ENCODE results near the gene KCNQ5.
A peak's percentile ranks its signal among the peaks of the same experiment; 100 is the strongest.
"Not testable (repeated sequence)": the region's sequence is repeated elsewhere in the genome, so short reads cannot be mapped to it uniquely, and the experiment has no call there.

KCNQ5 gene

DNA sequence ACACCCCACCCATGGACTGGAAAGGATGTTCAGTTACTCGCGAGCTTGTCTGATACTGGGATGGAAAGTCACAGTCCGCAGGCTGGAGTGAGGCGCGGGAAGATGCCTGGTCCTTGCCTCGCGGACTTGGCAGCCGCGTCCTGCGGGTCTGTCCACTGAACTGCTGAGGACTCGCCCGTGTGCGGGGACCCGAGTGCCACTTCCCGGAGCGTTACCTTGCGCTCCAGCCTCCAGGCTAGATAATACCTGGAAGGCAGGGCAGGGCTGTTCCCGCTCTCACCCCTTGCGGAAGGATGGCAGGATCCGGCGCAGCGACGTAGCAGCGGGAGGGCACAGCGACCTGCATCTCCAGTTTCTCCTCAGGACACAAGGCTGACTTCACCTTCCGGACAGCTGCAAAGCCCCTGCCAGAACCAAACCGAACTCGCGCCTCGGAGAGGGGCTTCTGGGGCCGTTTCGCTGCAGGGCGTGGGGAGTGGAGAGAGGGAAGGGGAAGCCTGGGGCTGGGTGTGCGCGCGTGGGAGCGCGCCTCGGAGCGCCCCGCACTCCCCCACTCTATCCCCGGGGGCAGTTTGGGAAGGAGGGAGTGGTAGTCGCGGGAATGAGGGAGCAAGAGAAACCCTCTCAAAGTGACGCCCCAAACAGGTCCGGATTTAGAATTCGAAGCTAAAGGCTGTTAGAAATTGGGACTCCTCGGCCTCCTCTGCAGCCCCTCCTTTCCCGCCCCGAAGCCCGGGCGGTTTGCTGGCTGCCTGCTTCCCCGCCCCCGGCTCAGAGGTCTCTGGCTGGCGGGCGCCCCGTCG, at the start of gene KCNQ5:
TSS of gene KCNQ5 (plus strand) at position 774 of the 803 bp plus-strand sequence.
- H2AFZ ChIP-seq (ENCODE audit: low read depth, low read length): peak within 1 kb of the TSS; percentile 23
- H3K27me3 ChIP-seq (ENCODE audit: insufficient read depth, low read length): peaks cover 61% of the 10 kb centered on the region
- peak within 1 kb of the TSS; percentile 27 for H3K4me3 ChIP-seq (ENCODE audit: low read length)
- H3K4me1 ChIP-seq (ENCODE audit: insufficient read depth, low read length): peaks cover 28% of the 10 kb centered on the region
- H3K36me3 ChIP-seq (ENCODE audit: insufficient read depth, low read length): no peaks in the 10 kb centered on the region
- no peaks in the 10 kb centered on the region for H3K9me3 ChIP-seq (ENCODE audit: low read length)

DNA sequence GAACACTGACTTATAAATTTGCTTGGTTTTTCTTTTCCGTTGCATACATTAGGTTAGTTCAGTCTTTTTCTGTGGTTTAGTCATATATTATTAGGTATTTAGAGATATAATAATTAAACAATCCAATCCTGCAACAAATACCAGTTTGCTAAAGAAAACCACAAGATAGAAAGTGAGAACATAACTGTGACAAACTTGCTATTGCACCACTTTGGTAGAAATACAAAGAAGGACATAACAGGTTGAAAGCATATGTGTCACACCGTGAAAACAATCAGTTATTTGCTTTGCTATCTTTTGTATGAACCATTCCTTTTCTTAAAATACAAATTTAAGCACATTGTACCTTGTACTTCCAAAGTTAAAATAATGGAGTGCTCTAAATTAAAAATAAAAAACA, 42.0 kb upstream of the KCNQ5 start:
- Histone ChIP-seq H3K27me3 (ENCODE audit: insufficient read depth, low read length) (no peaks in the 10 kb centered on the region), H3K9me3 (ENCODE audit: low read length) (no peaks in the 10 kb centered on the region), H2AFZ (ENCODE audit: low read depth, low read length) (no peak overlapping the region), H3K36me3 (ENCODE audit: insufficient read depth, low read length) (no peaks in the 10 kb centered on the region), H3K4me3 (ENCODE audit: low read length) (no peak overlapping the region), H3K4me1 (ENCODE audit: insufficient read depth, low read length) (no peaks in the 10 kb centered on the region)

DNA sequence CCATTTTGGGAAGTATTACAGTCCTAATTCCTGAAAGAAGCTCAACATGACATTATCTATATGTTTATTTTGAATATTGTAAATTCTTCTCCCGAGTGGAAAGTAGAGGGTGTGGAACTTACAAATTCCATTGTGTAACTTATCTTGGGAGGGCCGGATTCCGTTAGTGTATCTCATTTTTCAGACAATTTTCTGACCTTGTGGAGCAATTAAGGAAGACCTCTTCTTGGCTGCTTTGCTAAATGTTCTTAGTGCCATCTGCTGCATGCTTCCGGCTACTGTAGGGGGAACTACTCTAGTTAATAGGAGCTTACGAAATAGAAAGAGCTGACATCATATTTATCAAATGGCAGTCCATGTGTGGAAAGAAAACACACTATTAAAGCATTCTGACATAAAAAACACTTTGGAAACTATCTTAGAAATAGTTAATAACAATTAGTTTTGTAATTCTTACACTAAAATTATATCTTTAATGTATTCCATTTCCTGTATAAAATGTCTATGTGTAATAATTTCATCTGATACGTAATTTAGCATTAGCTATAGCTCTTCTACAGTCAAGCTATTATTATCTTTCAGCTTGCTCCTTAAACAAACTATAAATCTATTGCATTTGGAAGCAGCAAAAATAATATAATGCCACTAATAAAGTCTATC, 41.5 kb upstream of the KCNQ5 start:
- no peaks in the 10 kb centered on the region for H3K27me3 ChIP-seq (ENCODE audit: insufficient read depth, low read length)
- H2AFZ ChIP-seq (ENCODE audit: low read depth, low read length): no peak overlapping the region
- H3K9me3 ChIP-seq (ENCODE audit: low read length): no peaks in the 10 kb centered on the region
- no peaks in the 10 kb centered on the region for H3K4me1 ChIP-seq (ENCODE audit: insufficient read depth, low read length)
- no peaks in the 10 kb centered on the region for H3K36me3 ChIP-seq (ENCODE audit: insufficient read depth, low read length)
- no peak overlapping the region for H3K4me3 ChIP-seq (ENCODE audit: low read length)

DNA sequence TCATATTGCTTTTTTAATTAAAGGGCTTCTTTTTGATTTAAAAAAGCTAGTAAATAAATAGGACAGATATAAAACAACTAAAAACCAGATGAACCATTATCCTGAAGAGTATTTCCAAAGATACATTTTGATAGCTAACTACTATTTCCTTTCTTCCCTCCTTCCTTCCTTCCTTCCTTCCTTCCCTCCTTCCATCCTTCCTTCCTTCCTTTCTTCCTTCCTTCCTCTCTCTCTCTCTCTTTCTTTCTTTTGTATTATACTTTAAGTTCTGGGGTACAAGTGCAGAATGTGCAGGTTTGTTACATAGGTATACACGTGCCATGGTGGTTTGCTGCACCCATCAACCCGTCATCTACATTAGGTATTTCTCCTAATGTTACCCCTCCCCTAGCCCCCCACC, 40.9 kb upstream of the KCNQ5 start:
- H3K4me3 ChIP-seq (ENCODE audit: low read length); H2AFZ ChIP-seq (ENCODE audit: low read depth, low read length); H3K4me1 ChIP-seq (ENCODE audit: insufficient read depth, low read length); H3K36me3 ChIP-seq (ENCODE audit: insufficient read depth, low read length); H3K9me3 ChIP-seq (ENCODE audit: low read length); H3K27me3 ChIP-seq (ENCODE audit: insufficient read depth, low read length): not testable (repeated sequence)

DNA sequence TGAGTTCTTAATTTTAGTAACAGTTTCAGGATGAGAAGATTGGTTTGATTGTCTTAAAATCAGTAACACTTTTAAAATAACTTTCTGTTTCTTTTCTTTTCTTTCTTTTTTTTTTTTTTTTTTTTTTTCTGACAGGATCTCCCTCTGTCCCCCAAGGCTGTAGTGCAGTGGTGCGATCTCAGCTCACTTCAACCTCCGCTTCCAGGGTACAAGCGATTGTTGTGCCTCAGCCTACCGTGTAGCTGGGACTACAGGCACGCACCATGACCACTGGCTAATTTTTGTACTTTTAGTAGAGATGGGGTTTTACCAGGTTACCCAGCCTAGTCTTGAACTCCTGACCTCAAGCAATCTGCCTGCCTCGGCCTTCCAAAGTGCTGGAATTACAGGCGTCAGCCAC, 33.7 kb upstream of the KCNQ5 start:
- H3K4me1 ChIP-seq (ENCODE audit: insufficient read depth, low read length): no peaks in the 10 kb centered on the region
- H2AFZ ChIP-seq (ENCODE audit: low read depth, low read length): no peak overlapping the region
- H3K27me3 ChIP-seq (ENCODE audit: insufficient read depth, low read length): no peaks in the 10 kb centered on the region
- H3K4me3 ChIP-seq (ENCODE audit: low read length): no peak overlapping the region
- no peaks in the 10 kb centered on the region for H3K36me3 ChIP-seq (ENCODE audit: insufficient read depth, low read length)
- no peaks in the 10 kb centered on the region for H3K9me3 ChIP-seq (ENCODE audit: low read length)

DNA sequence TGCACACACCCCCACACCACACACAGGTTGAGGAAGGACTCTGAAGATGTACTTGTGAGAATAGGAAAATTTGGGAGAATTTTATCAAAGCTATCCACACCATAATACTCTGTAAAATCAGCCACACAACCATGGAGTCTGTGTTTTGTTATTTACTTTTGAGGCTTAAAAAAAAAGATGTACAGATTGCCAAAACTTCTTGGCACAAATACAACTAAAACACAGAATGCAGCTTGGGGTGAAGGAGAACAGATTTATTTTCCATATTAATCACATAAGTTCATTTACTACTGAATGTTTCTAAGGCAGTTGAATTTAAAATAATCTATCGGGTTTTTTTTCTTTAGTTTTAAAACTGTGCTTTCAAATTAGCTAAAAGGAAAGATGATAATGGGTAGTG, 32.8 kb upstream of the KCNQ5 start:
- H3K9me3 ChIP-seq (ENCODE audit: low read length): no peaks in the 10 kb centered on the region

DNA sequence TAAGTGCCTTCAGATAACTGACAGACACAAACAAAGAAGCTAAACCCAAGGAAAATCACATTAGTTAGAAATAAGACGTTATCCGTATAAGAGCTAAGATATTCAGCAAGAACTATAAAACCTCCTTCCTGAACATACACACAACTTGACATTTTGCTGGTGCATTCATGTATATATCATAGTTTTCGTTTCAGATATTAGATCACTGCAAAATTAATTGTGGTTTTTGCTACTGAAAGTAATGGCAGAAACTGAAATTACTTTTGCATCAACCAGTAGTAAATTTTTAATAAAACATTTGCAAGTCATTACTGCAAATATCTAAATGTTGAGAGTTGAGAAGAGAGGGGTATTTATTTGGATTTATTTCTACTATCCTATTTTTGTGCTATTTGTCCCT, 26.1 kb upstream of the KCNQ5 start:
- Histone ChIP-seq H3K4me1 (ENCODE audit: insufficient read depth, low read length) (no peaks in the 10 kb centered on the region), H3K9me3 (ENCODE audit: low read length) (no peaks in the 10 kb centered on the region), H3K4me3 (ENCODE audit: low read length) (no peak overlapping the region), H3K27me3 (ENCODE audit: insufficient read depth, low read length) (no peaks in the 10 kb centered on the region), H3K36me3 (ENCODE audit: insufficient read depth, low read length) (no peaks in the 10 kb centered on the region), H2AFZ (ENCODE audit: low read depth, low read length) (no peak overlapping the region)

More for the DNA sequence above, 32.8 kb upstream of the KCNQ5 start:
- Histone ChIP-seq H3K36me3 (ENCODE audit: insufficient read depth, low read length) (no peaks in the 10 kb centered on the region), H3K4me3 (ENCODE audit: low read length) (no peak overlapping the region), H3K4me1 (ENCODE audit: insufficient read depth, low read length) (no peaks in the 10 kb centered on the region), H2AFZ (ENCODE audit: low read depth, low read length) (no peak overlapping the region), H3K27me3 (ENCODE audit: insufficient read depth, low read length) (no peaks in the 10 kb centered on the region)

DNA sequence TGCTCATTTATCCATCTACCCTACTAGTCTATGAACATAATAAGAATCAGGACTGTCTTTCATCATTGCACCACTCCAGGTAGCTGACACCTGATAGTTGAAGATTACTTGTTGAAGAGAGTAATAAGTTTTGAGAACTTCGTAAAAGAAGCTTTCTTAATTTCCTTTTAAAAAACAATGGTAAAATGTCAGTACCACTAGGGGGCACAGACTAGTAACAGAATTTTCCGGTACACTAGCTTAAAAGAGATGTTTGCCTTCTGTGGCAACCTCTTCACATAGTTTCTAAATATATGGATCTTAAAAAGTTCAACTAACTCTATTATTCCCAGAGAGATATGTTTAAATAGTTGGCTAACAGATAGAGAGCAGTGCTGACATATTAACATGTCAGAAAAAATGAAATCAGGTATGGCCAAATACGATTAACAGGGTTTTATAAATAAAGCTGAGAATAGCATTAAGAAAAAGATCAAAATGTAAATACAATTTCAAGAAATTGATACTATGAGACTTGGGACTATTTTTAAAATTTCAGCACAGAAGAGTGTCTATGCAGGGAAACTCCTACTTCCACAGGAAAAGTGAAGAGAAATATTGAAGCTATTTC, 5.4 kb upstream of the KCNQ5 start:
- Histone ChIP-seq H3K9me3 (ENCODE audit: low read length) (no peaks in the 10 kb centered on the region), H3K27me3 (ENCODE audit: insufficient read depth, low read length) (peaks cover 31% of the 10 kb centered on the region), H2AFZ (ENCODE audit: low read depth, low read length) (no peak overlapping the region), H3K4me1 (ENCODE audit: insufficient read depth, low read length) (peaks cover 19% of the 10 kb centered on the region), H3K36me3 (ENCODE audit: insufficient read depth, low read length) (no peaks in the 10 kb centered on the region), H3K4me3 (ENCODE audit: low read length) (no peak overlapping the region)

DNA sequence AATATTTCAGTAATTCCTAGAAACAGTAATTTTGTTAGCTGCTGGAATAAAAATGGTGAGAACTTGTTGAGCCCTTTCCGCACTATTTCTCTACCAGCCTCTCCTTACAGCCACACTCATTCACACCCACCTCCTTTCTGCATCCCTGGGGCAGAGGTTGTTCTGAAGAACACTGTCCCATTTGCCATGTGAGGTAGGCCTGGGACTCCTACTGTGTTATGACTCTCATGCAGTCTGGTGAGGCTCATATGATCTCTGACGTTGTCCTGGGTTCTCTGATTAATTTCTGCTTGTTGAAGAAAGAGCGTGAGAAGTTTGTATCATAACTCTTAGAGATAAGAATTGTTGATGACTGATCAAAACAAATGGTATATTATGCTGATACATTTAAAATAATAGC, 4.1 kb upstream of the KCNQ5 start:
- Histone ChIP-seq H3K9me3 (ENCODE audit: low read length) (no peaks in the 10 kb centered on the region), H3K27me3 (ENCODE audit: insufficient read depth, low read length) (peaks cover 43% of the 10 kb centered on the region), H3K4me1 (ENCODE audit: insufficient read depth, low read length) (peaks cover 28% of the 10 kb centered on the region), H2AFZ (ENCODE audit: low read depth, low read length) (no peak overlapping the region), H3K4me3 (ENCODE audit: low read length) (no peak overlapping the region), H3K36me3 (ENCODE audit: insufficient read depth, low read length) (no peaks in the 10 kb centered on the region)

DNA sequence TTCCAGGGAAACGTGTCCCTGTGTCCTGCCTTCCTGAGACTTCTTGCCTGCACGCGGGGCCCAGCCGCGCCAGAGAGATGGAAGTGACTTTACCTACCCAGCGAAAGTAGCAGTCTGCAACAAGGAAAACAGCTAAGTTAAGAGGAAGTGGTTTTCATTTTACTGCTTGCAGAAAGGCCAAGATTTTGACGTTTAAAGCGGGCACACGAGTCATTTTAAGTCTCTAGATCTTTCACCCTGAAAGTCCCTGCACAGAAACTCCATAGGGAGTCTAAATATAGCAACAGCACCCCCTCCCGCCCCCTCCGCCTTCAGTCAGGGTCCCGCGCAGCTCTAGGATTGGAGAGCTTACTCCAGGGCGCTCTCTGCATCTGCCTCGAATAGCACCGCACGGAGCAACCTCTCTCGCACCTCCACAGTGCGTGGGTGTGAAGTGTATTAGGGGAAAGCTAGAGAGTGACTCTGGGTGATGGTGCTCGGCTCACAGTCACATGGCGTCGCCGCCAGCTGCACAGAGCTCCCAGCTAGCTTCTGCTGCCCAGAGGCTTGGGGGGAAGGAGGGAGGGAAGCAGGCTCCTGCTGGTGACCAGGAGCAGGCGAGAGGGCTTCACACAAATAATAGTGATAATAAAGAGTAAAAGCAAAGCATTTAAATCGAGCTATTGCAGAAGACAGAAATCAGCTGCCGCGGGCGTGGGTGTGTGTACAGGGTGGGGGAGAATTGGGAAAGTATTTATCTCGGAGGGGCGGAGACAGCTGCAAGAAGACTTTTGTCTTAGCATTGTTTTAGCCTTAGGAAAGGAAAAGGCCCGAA, 1.8 kb upstream of the KCNQ5 start:
- H3K9me3 ChIP-seq (ENCODE audit: low read length): no peaks in the 10 kb centered on the region
- peaks cover 28% of the 10 kb centered on the region for H3K4me1 ChIP-seq (ENCODE audit: insufficient read depth, low read length)
- peak overlapping the region; percentile 22 for H3K4me3 ChIP-seq (ENCODE audit: low read length)
- no peaks in the 10 kb centered on the region for H3K36me3 ChIP-seq (ENCODE audit: insufficient read depth, low read length)
- H2AFZ ChIP-seq (ENCODE audit: low read depth, low read length): peak overlapping the region; percentile 20
- H3K27me3 ChIP-seq (ENCODE audit: insufficient read depth, low read length): peaks cover 58% of the 10 kb centered on the region

DNA sequence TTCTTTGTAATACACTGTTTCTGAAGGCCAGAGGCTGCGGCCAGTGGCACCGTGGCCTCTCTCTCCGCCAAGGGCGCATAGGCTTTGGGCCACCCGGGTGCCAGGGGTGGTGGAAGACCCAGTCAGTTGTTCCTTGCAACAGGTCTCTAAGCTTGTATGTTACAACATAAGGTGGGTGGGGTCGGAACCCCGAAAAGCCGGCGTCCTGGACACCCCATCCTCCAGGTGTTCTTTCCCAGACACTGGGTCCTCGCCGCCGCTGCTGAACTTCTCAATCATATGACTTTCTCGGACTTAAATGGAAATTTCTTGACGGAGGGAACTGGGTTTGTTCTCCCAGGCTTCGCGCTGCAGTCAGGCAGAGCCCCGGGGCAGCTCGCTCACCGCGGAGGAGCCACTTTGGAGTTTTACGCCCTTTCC, 983 bp upstream of the KCNQ5 start:
- H3K9me3 ChIP-seq (ENCODE audit: low read length): no peaks in the 10 kb centered on the region
- H3K36me3 ChIP-seq (ENCODE audit: insufficient read depth, low read length): no peaks in the 10 kb centered on the region
- peaks cover 61% of the 10 kb centered on the region for H3K27me3 ChIP-seq (ENCODE audit: insufficient read depth, low read length)
- peak overlapping the region; percentile 23 for H2AFZ ChIP-seq (ENCODE audit: low read depth, low read length)
- H3K4me3 ChIP-seq (ENCODE audit: low read length): no peak overlapping the region
- peaks cover 28% of the 10 kb centered on the region for H3K4me1 ChIP-seq (ENCODE audit: insufficient read depth, low read length)

DNA sequence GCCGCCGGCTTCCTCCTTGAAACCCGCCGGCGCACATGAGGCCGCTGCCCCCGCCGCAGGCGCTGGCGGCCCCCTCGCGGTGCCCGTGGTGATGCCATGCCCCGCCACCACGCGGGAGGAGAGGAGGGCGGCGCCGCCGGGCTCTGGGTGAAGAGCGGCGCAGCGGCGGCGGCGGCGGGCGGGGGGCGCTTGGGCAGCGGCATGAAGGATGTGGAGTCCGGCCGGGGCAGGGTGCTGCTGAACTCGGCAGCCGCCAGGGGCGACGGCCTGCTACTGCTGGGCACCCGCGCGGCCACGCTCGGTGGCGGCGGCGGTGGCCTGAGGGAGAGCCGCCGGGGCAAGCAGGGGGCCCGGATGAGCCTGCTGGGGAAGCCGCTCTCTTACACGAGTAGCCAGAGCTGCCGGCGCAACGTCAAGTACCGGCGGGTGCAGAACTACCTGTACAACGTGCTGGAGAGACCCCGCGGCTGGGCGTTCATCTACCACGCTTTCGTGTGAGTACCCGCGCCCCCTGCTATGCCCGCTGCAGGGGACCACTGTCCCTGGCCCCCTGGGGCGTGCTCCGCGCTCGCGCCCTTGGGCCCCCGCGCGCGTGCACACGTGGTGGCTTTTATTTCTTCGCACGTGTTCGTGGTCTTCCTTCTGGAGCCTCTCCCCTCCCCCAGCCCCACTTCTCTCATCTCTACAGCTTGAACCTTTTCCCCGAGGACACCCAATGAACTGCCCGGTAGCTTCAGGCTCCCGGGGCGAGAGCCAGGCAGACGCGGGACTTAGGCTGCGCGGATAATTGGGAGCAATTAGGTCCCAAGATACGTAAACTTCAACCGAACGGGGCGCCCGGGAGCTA, 453 bp downstream of the KCNQ5 start:
- H3K4me3 ChIP-seq (ENCODE audit: low read length): peak overlapping the region; percentile 27
- H3K36me3 ChIP-seq (ENCODE audit: insufficient read depth, low read length): no peaks in the 10 kb centered on the region
- peaks cover 65% of the 10 kb centered on the region for H3K27me3 ChIP-seq (ENCODE audit: insufficient read depth, low read length)
- H3K4me1 ChIP-seq (ENCODE audit: insufficient read depth, low read length): peaks cover 28% of the 10 kb centered on the region
- peak overlapping the region; percentile 23 for H2AFZ ChIP-seq (ENCODE audit: low read depth, low read length)
- H3K9me3 ChIP-seq (ENCODE audit: low read length): no peaks in the 10 kb centered on the region

Data from neuron (in vitro differentiated cells).